OCI-M1 (cell line): Measurements from ENCODE around the gene FBXL13.
A peak's percentile ranks its signal among the peaks of the same experiment; 100 is the strongest.
"Not testable (repeated sequence)": the region's sequence is repeated elsewhere in the genome, so short reads cannot be mapped to it uniquely, and the experiment has no call there.

ENCODE experiments used
- DNase-seq: peaks from one replicate; lab custom pipeline; 2025; lab: John Stamatoyannopoulos, UW

Gene FBXL13

GRCh38 chr7:103023578-103023977, 51.0 kb downstream of the FBXL13 start:
- DNase-seq: not testable (repeated sequence)

- DNase-seq: not testable (repeated sequence)
These were observed 53.1 kb downstream of the FBXL13 start for GRCh38 chr7:103021490-103021889.

- DNase-seq: not testable (repeated sequence)
These were observed 53.7 kb downstream of the FBXL13 start for GRCh38 chr7:103020876-103021275.

- not testable (repeated sequence) for DNase-seq
These were observed 56.3 kb downstream of the FBXL13 start for GRCh38 chr7:103018295-103018694.

- no peak for DNase-seq
These were observed 62.9 kb downstream of the FBXL13 start for GRCh38 chr7:103011650-103012049.

- DNase-seq: no peak
These were observed 64.4 kb downstream of the FBXL13 start for GRCh38 chr7:103010211-103010610.

- no peak for DNase-seq
These were observed 65.0 kb downstream of the FBXL13 start for GRCh38 chr7:103009466-103010185.

- peak; percentile 15 for DNase-seq
These were observed 71.6 kb downstream of the FBXL13 start for GRCh38 chr7:103003004-103003403.

- DNase-seq: no peak
These were observed 73.4 kb downstream of the FBXL13 start for GRCh38 chr7:103001210-103001609.

- DNase-seq: no peak
These were observed 77.6 kb downstream of the FBXL13 start for GRCh38 chr7:102996957-102997356.

- DNase-seq: not testable (repeated sequence)
These were observed 79.0 kb downstream of the FBXL13 start for GRCh38 chr7:102995609-102996008.

GRCh38 chr7:102994567-102994966, 80.0 kb downstream of the FBXL13 start:
- peak; percentile 49 for DNase-seq

- DNase-seq: no peak
These were observed 80.9 kb downstream of the FBXL13 start for GRCh38 chr7:102993718-102994029.

GRCh38 chr7:102992938-102993717, 81.5 kb downstream of the FBXL13 start:
- peak; percentile 92 for DNase-seq

GRCh38 chr7:102992509-102992937, 82.1 kb downstream of the FBXL13 start:
- no peak for DNase-seq

- peak; percentile 43 for DNase-seq
These were observed 82.9 kb downstream of the FBXL13 start for GRCh38 chr7:102991540-102992214.

GRCh38 chr7:102991077-102991539, 83.5 kb downstream of the FBXL13 start:
- peak; percentile 24 for DNase-seq

- no peak for DNase-seq
These were observed 84.0 kb downstream of the FBXL13 start for GRCh38 chr7:102990642-102991041.

- DNase-seq: peak; percentile 46
These were observed 85.7 kb downstream of the FBXL13 start for GRCh38 chr7:102988631-102989560.

GRCh38 chr7:102988088-102988487, 86.5 kb downstream of the FBXL13 start:
- DNase-seq: no peak

- no peak for DNase-seq
These were observed 89.3 kb downstream of the FBXL13 start for GRCh38 chr7:102985176-102985783.
